ENCODE data around the gene GDNF.
"Not testable (repeated sequence)": the region's sequence is repeated elsewhere in the genome, so short reads cannot be mapped to it uniquely, and the experiment has no call there.

The GDNF gene

DNA sequence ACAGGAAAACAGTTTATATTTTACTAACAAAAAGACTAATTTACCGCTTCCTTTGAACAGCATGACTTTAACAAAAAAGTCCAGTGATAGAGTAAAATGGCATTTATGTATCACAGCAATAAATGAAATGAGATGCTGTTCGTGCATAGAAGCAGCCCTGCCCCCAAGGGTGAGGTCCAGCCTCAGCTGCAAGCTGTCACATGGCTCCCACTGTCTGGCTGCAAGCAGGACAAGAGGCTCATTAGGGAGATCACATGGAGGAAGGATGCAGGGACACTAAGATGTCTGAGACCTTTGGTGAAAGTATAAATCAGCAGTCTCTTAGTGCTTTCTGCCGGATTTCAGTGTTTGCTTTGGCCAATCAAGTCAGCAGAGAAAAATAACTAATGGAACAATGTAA lies 23.0 kb downstream of the GDNF start:
- DNase-seq (ENCODE audit: low read depth in 2 of 2, low spot score in 1 of 2), result no peak

DNA sequence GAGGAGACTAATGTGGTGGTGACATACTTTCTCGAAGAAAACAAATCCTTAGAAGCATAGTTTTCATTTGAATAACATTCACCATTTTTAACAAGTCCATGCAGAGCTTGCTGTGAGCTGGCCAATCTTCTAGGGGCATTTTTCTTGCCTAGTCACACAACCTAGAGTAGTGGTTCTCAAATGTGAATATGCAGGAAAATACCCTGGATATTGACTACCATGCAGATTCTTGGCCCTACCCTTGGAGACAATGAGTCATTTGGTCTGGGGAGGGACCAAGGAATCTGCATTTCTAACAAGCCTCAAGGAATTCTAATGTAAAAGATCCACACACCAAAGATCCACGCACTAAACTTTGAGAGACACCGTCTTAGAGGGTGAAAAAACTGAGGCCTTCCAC lies 23.5 kb downstream of the GDNF start:
- DNase-seq (ENCODE audit: low read depth in 2 of 2, low spot score in 1 of 2), result no peak

DNA sequence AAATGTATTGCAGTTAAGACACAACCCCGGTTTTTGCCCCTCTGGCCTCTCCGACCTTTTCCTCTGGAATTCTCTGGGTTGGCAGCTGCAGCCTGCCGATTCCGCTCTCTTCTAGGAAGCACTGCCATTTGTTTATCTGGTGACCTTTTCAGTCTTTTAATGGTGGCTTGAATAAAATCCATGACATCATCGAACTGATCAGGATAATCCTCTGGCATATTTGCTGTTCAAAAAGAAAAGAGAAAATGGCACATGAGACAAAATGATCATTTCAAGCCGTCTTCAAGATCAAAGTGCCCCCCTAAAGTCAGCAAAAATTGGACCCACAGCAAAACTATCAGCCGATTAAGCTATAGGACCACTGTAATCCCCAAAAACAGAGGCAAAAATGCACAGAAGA lies 23.9 kb downstream of the GDNF start:
- no peak for DNase-seq (ENCODE audit: low read depth in 2 of 2, low spot score in 1 of 2)

DNA sequence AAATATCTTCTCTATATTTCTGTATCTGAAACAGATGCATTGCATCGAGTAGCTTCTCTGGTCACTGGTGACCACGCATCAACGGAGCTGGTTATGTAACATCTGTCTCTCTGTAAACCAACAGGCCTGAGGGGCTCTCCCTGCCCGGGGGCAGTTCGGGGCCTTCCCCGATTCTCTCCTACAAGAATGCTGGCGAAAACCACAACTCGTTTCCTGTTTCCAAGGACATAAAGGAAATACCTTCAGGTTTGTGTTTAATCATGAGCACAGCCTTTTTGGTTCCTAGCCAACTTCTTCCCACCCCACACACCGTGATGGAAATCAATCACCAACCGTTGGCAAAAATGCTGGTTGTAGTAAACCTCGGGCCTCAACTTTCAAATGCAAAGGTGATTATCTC lies 25.1 kb downstream of the GDNF start:
- DNase-seq (ENCODE audit: low read depth in 2 of 2, low spot score in 1 of 2), result no peak

DNA sequence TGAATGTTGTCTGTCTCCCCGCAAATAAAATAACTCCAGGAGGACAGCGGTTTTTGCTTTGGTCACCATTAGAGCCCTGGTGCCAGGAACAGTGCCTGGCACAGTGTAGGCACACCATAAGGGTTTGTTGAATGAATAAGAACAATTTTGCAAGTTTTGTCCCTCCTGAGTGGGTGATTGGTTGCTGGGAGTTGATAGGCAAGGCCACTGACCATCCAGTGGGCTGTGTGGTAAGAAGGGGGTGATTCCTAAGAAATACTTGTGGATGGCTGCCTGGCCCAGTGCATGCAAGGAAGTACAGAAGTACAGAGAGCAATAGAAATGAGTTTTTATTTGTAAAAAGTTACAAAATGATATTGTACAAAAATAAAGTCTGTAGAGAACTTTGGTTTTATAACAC lies 27.5 kb downstream of the GDNF start:
- no peak for DNase-seq (ENCODE audit: low read depth in 2 of 2, low spot score in 1 of 2)

DNA sequence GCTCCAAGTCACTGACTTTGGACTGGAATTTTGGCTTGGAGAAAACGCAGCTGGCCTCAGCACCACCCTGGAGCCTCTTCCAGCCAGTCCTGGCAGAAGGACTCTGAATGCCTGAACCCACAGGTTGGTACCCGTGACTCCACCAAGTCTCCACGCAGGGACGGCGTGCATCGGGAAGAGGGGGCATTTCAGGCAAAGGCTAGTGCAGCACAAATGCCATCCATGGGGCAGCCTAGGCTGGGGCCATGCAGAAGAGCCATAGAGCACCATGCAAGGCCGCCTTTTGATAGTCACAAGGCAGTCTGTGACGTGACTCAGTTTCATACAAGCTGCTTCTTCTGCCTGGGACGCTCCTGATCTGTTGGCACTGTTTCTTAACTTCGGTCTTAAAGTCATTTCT lies 28.0 kb downstream of the GDNF start:
- DNase-seq (ENCODE audit: low read depth in 2 of 2, low spot score in 1 of 2), result no peak

DNA sequence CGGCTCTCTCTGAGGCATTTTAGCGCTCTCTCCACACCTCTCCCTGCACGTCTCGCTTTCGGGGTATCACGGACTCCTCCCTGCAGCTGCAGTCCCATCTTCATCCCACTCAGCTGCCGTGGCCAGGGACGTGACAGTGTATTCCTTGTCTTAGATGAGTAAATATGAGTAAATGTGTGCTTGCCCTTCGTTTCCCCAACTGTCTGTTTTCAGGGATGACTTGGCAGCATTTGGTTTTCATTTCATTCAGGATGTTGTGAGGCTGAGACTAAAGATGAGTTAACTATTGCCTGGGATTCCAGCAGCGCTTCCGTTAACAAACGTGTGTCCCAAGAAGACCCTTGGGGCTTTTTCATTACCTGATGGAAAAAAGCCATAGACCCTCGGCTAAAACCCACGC lies 29.5 kb downstream of the GDNF start:
- DNase-seq (ENCODE audit: low read depth in 2 of 2, low spot score in 1 of 2), result no peak

DNA sequence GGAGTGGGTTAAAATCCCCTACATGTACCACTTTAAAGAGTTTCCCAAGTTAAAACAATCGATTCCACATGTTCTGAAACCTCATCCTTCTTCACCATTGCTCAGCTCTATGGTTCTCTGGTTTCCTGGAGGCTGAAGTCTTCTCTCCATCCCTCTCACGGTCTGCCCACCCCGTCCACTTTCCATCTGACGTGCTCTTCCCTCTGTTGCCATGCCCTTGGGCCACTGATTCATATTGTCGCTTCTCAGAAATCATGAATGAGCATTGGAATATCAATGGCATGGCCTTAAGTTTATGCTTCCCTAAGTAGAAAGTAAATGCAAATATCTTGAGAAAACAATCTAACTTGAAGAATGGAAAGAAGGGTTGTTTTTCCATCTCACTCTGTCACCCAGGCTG lies 30.9 kb downstream of the GDNF start:
- no peak for DNase-seq (ENCODE audit: low read depth in 2 of 2, low spot score in 1 of 2)

DNA sequence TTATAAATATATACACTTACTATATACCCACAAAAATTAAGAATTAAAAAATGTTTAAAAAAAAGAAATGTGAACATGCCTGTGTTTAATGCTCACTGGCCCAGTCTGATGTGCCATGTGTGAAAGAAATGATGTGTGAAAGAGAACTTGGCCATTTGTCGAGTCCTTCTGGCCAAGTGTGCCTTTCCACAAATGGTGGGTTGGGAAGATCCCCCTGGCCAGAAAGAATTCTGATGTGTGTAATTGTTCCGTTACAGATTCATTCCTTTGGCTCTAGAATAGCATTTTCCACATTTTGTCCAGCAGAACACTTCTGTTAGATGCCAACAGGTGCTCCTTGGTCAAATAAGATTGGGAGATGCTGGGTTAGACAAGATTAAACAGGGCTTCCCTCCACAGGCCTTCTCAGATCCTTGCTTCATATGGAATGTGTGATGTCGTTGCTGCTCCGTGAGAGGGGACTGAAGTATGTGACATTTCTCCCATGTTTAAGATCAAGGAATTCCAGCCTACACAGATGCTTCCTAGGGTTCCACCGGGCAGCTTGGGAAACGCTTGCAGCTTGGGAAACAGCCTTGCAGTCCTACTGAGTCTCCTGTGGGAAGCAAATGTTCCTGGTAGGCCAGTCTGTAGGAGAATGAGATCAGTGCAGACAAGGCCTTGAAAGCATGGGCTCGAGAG lies 32.1 kb downstream of the GDNF start:
- DNase-seq (ENCODE audit: low read depth in 2 of 2, low spot score in 1 of 2), result no peak

DNA sequence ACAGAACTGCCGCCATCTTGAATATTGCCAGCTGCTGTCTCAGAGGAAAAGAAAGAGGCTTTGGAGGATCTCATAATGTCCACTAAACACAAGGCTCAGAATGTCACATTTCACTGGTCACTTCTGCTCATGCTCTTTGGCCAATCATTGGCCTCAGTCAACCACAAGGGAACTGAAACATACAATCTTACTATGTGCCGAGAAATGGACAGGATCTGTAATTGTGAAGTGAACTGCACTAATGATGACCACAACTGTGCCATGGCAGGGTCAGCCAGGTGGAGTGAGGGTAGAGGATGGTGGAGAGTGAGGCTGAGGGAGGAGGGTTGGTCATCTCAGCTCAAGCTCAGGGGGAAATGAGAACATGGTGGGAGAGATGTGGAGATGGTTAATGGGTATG lies 32.8 kb downstream of the GDNF start:
- no peak for DNase-seq (ENCODE audit: low read depth in 2 of 2, low spot score in 1 of 2)

DNA sequence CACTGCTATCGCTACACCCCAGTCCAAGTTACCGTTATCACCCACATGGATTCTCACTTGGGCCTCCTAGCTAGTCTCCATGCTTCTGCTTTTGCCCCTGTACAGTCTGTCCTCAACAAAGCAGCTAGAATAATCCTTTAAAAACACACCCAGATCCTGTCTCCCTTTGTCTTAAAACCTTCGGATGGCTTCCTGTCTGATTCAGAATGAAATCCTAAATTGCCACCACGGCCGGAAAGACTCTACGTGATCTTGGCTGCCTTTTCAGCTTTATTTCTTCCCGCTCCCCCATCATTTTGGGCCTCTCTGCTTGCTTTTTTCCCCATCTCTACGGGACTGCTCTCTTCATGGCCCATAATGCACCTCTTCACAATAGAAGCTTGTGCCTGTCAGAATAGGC lies 33.4 kb downstream of the GDNF start:
- no peak for DNase-seq (ENCODE audit: low read depth in 2 of 2, low spot score in 1 of 2)

DNA sequence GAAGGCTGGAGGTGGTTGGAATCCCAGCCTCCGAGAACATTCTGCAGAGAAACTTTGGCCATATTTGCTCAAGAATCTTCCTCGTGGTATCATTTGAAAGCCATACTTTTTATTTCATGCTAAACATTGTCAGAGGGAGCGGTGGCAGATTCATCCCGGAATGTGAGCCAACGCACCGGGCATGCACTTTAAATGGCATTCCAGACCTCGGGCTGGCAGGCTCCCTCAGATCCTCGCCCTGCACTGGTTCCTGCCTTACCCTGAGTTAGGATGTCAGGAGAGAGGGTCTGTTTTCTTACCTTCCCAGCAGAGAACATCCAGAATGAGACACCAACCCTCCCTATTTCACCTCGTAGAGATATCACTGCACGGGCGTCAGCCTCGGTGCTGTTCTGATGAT lies 33.8 kb downstream of the GDNF start:
- DNase-seq (ENCODE audit: low read depth in 2 of 2, low spot score in 1 of 2), result no peak

DNA sequence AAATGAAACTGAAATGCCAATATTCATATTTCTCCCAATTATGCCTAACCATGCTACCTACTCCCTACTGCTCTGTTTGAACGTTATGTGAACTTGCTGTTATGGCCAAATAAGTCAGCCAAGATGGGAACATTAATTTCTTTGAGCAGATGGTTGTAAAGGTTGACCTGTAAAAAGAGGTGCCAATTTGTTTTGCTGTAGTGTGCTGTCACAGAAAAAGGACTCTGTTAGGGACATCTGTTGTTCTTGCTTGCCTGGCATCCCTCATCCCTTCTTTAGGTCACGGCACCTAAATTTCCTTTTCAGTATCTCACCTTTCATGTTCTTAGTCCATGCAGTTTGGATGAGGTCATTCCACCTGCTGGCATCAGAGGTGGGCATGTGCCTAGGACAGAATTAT lies 35.4 kb downstream of the GDNF start:
- DNase-seq (ENCODE audit: low read depth in 2 of 2, low spot score in 1 of 2), result no peak

DNA sequence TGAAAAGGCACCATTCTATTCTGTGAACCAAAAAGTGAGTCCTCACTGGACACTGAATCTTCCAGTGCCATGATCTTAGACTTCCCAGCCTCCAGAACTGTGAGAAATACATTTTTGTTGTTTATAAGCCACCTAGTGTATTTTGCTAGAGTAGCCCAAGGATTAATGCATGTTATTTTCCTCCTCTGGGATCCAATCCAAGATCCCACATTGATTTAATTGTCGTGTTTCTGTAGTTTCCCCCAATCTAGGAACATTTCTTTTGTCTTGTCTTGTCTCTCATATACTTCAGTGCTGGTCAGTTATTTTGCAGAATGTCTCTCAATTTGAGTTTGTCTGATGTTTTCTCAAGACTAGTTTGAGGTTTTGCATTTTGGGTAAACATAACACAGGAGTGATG lies 36.4 kb downstream of the GDNF start:
- DNase-seq (ENCODE audit: low read depth in 2 of 2, low spot score in 1 of 2), result no peak

DNA sequence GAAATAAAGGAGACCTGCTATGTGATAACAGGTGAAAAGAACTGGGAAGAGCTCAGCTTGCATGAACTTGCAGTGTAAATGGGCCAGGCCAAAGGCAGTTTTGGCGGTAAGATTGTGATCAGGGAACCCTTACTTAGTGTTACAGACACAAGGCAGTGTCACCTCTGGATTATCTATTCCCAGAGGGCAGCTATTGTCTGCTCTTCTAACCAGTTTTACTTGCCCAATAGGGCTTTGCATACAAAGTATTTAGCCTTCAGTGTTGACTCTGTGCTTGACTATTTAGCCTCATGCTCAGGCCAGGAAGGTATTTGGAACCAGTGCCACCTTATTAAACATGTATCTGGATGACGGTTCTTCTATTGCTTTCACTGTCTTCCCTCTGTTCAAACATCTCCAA lies 38.3 kb downstream of the GDNF start:
- DNase-seq (ENCODE audit: low read depth in 2 of 2, low spot score in 1 of 2), result no peak

DNA sequence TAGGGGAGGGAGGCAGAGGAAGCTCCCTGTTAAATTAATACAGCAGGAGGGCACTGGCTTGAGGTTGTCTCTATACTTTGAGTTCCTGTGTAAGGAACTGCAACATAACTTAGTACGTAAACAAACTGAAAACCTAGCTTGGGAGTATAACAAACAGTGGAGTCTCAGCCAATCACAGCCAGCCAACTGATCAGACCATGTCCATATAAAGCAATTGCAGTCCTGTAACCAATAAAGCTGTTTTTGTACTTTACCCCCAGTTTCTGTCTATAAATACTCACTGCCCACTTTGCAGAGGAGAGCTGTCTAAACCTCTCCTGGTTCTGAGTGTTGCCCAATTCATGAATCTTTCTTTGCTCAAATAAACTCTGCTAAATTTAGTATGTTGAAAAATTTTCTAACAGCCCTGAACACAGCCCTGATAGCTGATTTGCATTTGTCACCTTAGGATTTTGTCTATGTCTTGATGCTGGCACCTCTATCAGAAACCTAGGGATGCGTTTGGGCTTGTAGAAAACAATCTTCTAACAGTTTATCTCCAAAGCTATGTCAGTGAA lies 39.9 kb downstream of the GDNF start:
- no peak for DNase-seq (ENCODE audit: low read depth in 2 of 2, low spot score in 1 of 2)

DNA sequence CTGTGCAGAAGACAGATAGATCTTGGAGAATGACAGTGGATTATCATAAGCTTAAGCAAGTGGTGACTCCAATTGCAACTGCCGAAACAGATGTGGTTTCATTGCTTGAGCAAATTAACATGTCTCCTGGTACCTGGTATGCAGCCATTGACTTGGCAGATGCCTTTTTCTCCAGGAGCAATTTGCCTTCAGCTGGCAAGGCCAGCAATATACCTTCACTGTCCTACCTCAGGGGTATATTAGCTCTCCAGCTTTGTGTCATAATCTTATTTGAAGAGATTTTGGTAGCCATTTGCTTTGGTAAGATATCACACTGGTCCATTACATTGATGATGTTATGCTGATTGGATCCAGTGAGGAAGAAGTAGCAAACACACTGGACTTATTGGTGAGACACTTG lies 43.4 kb downstream of the GDNF start:
- not testable (repeated sequence) for DNase-seq (ENCODE audit: low read depth in 2 of 2, low spot score in 1 of 2)

DNA sequence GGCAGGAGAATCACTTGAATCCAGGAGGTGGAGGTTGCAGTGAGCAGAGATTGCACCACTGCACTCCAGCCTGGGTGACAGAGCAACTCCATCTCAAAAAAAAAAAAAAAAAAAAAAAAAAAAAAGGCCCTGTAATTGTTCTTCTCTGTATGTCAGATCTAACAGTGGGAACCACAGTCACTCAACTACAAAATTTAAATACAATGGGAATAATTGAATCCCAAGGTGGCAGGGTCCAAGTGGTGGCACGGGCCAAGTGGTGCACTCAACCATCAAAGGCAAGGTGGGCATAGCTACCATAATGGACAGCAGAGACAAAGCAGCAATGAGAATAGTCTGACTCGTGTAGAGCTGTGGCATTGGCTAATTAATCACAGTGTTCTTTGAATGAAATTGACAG lies 44.5 kb downstream of the GDNF start:
- DNase-seq (ENCODE audit: low read depth in 2 of 2, low spot score in 1 of 2), result not testable (repeated sequence)

DNA sequence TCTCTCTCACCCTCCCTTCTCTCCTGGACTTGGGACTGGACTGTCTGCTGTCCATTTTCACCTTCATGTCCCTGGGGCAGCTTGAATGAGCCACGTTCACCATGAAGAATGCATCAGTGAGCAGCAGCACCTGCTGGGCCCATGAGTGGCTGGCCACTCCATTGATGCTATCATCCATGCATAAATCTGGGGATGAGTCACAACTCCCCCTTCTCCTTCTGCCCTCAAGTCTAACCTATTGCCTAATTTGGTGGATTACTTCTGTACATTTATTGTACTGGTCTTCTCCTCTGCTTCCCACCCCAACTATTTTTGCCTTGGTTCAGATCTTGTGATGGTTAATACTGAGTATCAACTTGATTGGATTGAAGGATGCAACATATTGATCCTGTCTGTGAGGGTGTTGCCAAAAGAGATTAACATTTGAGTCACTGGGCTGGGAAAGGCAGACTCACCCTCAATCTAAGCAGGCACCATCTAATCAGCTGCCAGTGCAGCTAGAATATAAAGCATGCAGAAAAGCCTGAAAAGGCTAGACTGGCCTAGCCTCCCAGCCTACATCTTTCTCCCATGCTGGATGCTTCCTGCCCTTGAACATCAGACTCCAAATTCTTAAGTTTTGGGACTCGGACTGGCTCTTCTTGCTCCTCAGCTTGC lies 46.7 kb downstream of the GDNF start:
- DNase-seq (ENCODE audit: low read depth in 2 of 2, low spot score in 1 of 2), result no peak

DNA sequence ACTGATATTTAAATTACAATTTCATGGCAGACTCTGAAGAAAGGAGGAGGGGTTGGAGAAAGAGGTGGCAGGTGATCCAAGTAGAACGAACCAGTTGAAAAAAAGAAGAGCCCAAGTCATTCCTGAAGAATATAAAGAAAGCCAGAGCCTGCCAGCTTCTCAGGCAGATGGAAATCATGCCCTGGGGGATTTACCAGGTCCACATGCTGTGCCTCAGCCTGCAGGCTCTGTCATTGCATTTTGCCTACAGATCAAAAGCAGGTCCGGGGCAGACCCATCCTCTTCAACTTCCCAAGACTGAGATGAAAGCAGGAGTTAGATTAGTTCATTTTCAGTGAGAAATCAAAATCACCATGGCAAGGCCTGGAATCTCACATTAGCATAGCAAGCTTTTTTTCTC lies 48.5 kb downstream of the GDNF start:
- no peak for DNase-seq (ENCODE audit: low read depth in 2 of 2, low spot score in 1 of 2)

DNA sequence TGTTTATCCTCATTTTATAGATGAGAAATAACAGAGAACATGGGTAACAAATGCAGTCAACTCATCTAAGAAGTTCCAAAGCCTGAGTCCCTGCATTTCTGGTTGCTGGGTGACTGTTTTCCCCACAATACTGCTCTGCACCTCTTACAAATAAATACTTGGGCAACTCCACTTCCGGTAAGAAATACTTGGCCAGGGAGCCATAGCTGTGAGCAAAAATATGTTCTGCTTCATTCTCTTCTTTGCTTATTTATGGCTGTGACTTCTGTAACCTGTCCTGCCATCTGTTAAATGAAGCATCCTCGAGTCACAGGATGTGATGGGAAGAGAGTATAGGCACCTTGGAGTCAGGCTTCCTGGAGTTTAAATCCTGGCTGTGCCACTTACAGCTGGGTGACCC lies 49.9 kb downstream of the GDNF start:
- DNase-seq (ENCODE audit: low read depth in 2 of 2, low spot score in 1 of 2), result no peak

DNA sequence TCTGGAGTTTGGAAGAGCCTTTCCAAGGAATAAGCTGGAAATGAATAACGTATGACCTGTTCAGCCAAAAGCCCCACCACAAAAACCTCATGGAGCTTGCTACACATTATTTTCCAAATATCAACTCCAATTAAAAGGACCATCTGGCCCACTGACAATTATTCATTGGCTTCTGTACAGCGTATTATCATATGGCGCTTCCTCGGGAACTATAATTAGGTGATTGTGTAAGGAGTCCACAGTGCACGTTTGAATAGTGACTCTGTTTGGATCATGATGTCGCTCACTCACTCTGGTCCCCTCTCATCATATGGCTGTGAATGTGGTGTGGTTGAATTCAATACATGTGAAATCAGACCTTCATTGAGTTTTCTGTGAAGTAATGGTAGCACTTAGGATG lies 52.1 kb downstream of the GDNF start:
- DNase-seq (ENCODE audit: low read depth in 2 of 2, low spot score in 1 of 2), result no peak
